ENCODE data around the gene CKS1B.

The CKS1B gene

GRCh38 chr1:155009221-155009711, 34.8 kb downstream of the CKS1B start:
- Histone ChIP-seq H3F3A (ENCODE audit: insufficient read depth, low read length) (peaks cover 4% of the 10 kb centered on the region; the same call in 1 of the 2 replicates), H3K27ac (ENCODE audit: low read depth, low read length, poor library complexity, severe bottlenecking) (no peak overlapping the region), H3K4me1 (ENCODE audit: insufficient read depth, low read length, severe bottlenecking) (peaks cover 23% of the 10 kb centered on the region), H3K79me2 (ENCODE audit: insufficient read depth, low read length) (no peaks in the 10 kb centered on the region), H3K9me2 (ENCODE audit: low read depth, low read length) (no peaks in the 10 kb centered on the region), H3K4me3 (ENCODE audit: low read depth, low read length, poor library complexity, severe bottlenecking) (no peak overlapping the region), H3K27me3 (ENCODE audit: insufficient read depth, low read length) (no peaks in the 10 kb centered on the region), H2AFZ (ENCODE audit: low read length) (no peak overlapping the region), H3K9me3 (ENCODE audit: low read length) (no peaks in the 10 kb centered on the region), H4K20me1 (ENCODE audit: insufficient read depth, low read length) (no peaks in the 10 kb centered on the region), H3K4me2 (ENCODE audit: low read length) (no peak overlapping the region), H3K9ac (ENCODE audit: low read length) (no peak overlapping the region), H3K36me3 (ENCODE audit: insufficient read depth, low read length) (no peaks in the 10 kb centered on the region)
- TF ChIP-seq EZH2 (IDR thresholded peaks at IDR 0.05; ENCODE audit: borderline replicate concordance, low read length), result no peak
- TF ChIP-seq CTCF (IDR thresholded peaks at IDR 0.05; ENCODE audit: low read length), result no peak

- Histone ChIP-seq H3F3A (ENCODE audit: insufficient read depth, low read length) (peaks cover 4% of the 10 kb centered on the region; the same call in 1 of the 2 replicates), H3K4me3 (ENCODE audit: low read depth, low read length, poor library complexity, severe bottlenecking) (no peak overlapping the region), H3K9me3 (ENCODE audit: low read length) (no peaks in the 10 kb centered on the region), H3K4me2 (ENCODE audit: low read length) (no peak overlapping the region), H3K9ac (ENCODE audit: low read length) (no peak overlapping the region), H3K36me3 (ENCODE audit: insufficient read depth, low read length) (no peaks in the 10 kb centered on the region), H4K20me1 (ENCODE audit: insufficient read depth, low read length) (no peaks in the 10 kb centered on the region), H3K27me3 (ENCODE audit: insufficient read depth, low read length) (no peaks in the 10 kb centered on the region), H3K27ac (ENCODE audit: low read depth, low read length, poor library complexity, severe bottlenecking) (no peak overlapping the region), H3K9me2 (ENCODE audit: low read depth, low read length) (no peaks in the 10 kb centered on the region), H3K4me1 (ENCODE audit: insufficient read depth, low read length, severe bottlenecking) (peaks cover 18% of the 10 kb centered on the region), H2AFZ (ENCODE audit: low read length) (no peak overlapping the region), H3K79me2 (ENCODE audit: insufficient read depth, low read length) (no peaks in the 10 kb centered on the region)
- TF ChIP-seq EZH2 (IDR thresholded peaks at IDR 0.05; ENCODE audit: borderline replicate concordance, low read length) (no peak), CTCF (IDR thresholded peaks at IDR 0.05; ENCODE audit: low read length) (no peak)
These were observed 35.3 kb downstream of the CKS1B start for GRCh38 chr1:155009742-155010141.

- H3K9me2 ChIP-seq (ENCODE audit: low read depth, low read length), result no peaks in the 10 kb centered on the region
- H3K9ac ChIP-seq (ENCODE audit: low read length), result no peak overlapping the region
- no peaks in the 10 kb centered on the region for H3K9me3 ChIP-seq (ENCODE audit: low read length)
- H3K4me2 ChIP-seq (ENCODE audit: low read length), result no peak overlapping the region
- peaks cover 4% of the 10 kb centered on the region; the same call in 1 of the 2 replicates for H3F3A ChIP-seq (ENCODE audit: insufficient read depth, low read length)
- TF ChIP-seq CTCF (IDR thresholded peaks at IDR 0.05; ENCODE audit: low read length) (no peak), EZH2 (IDR thresholded peaks at IDR 0.05; ENCODE audit: borderline replicate concordance, low read length) (no peak)
- no peaks in the 10 kb centered on the region for H3K27me3 ChIP-seq (ENCODE audit: insufficient read depth, low read length)
- no peaks in the 10 kb centered on the region for H3K36me3 ChIP-seq (ENCODE audit: insufficient read depth, low read length)
- no peaks in the 10 kb centered on the region for H4K20me1 ChIP-seq (ENCODE audit: insufficient read depth, low read length)
- H3K79me2 ChIP-seq (ENCODE audit: insufficient read depth, low read length), result no peaks in the 10 kb centered on the region
- peaks cover 12% of the 10 kb centered on the region for H3K4me1 ChIP-seq (ENCODE audit: insufficient read depth, low read length, severe bottlenecking)
- no peak overlapping the region for H2AFZ ChIP-seq (ENCODE audit: low read length)
- no peak overlapping the region for H3K27ac ChIP-seq (ENCODE audit: low read depth, low read length, poor library complexity, severe bottlenecking)
- H3K4me3 ChIP-seq (ENCODE audit: low read depth, low read length, poor library complexity, severe bottlenecking), result no peak overlapping the region
These were observed 35.9 kb downstream of the CKS1B start for GRCh38 chr1:155010211-155010918.
